A673 (cell line): Measurements from ENCODE around the gene INPP4B. TPM values are rescaled to one million over a fixed set of nuclear protein-coding genes. Genes with fewer than 3 reads are reported as not detected.

ENCODE experiments used
- BruUV-seq: library from RNA; stranded (reverse); fragments of 400-500 nt; replicated peaks from 2 replicates; lab custom pipeline; 2021; lab: Mats Ljungman, UMichigan
- CTCF ChIA-PET: fragments of 300-600 bp; sonication (Branson Sonifier 250); formaldehyde crosslinking; loops from one replicate; lab custom pipeline; 2022; ENCODE audit warnings: antibody characterized with exemption; lab: Charles Lee
- POLR2A ChIA-PET: fragments of 300-600 bp; sonication (Branson Sonifier 250); formaldehyde crosslinking; loops from one replicate; lab custom pipeline; 2022; ENCODE audit warnings: antibody characterized with exemption; ENCODE audit not compliant: low non-redundant PET; lab: Charles Lee
- DNase-seq: peaks from one replicate; pipeline ENCODE4 v3.0.0-alpha.2; 2015; ENCODE audit warnings: low spot score
- H3K27ac ChIP-seq: fragments of 200-600 bp; sonication (generic); 2 replicates; pipeline ENCODE4 v1.5.1; 2016; ENCODE audit warnings: mixed run types, low read depth, mild to moderate bottlenecking, mixed read lengths, antibody characterized with exemption, low read length; ENCODE audit not compliant: poor library complexity, severe bottlenecking
- H3K27me3 ChIP-seq: fragments of 200-600 bp; sonication (generic); replicated peaks from 2 replicates; pipeline ENCODE4 v1.6.1; 2017; ENCODE audit warnings: mixed run types, low read depth, mild to moderate bottlenecking, mixed read lengths, antibody characterized with exemption, low read length; ENCODE audit not compliant: insufficient read depth, poor library complexity
- H3K36me3 ChIP-seq: fragments of 200-600 bp; sonication (generic); 2 replicates; pipeline ENCODE4 v1.6.1; 2016; ENCODE audit warnings: mixed run types, mild to moderate bottlenecking, mixed read lengths, antibody characterized with exemption, low read length; ENCODE audit not compliant: insufficient read depth, poor library complexity, severe bottlenecking
- H3K4me1 ChIP-seq: fragments of 200-600 bp; sonication (generic); 2 replicates; pipeline ENCODE4 v1.6.1; 2017; ENCODE audit warnings: mixed run types, mild to moderate bottlenecking, mixed read lengths, antibody characterized with exemption, low read length; ENCODE audit not compliant: insufficient read depth, poor library complexity, severe bottlenecking
- H3K4me3 ChIP-seq: fragments of 200-600 bp; sonication (generic); 2 replicates; pipeline ENCODE4 v1.5.1; 2016; ENCODE audit warnings: low read depth, mixed run types, mild to moderate bottlenecking, mixed read lengths, low read length; ENCODE audit not compliant: poor library complexity, severe bottlenecking
- H3K9me3 ChIP-seq: fragments of 200-600 bp; sonication (generic); 2 replicates; pipeline ENCODE4 v1.6.1; 2016; ENCODE audit warnings: mixed run types, low read depth, mild to moderate bottlenecking, mixed read lengths, antibody characterized with exemption, low read length; ENCODE audit not compliant: poor library complexity, severe bottlenecking
- EZH2 ChIP-seq: fragments of 200-600 bp; sonication (generic); IDR thresholded peaks from 2 replicates; pipeline ENCODE4 v1.6.1; 2017; ENCODE audit warnings: borderline replicate concordance, low read depth, mild to moderate bottlenecking, mixed read lengths, antibody characterized with exemption, low read length; ENCODE audit not compliant: poor library complexity, severe bottlenecking
- intact Hi-C: fragments of 100-400 bp; cut with micrococcal nuclease; formaldehyde crosslinking; loops from one replicate; pipeline ENCODE4 v1.10.0; 2022; ENCODE audit not compliant: unreplicated experiment
- total RNA-seq: library from RNA; stranded (reverse); gene quantifications from 2 replicates; pipeline ENCODE4 v1.2.3, GENCODE V29; 2021
- TF ChIP-seq, protein P1 (sequence below): fragments of 300-800, 200-600 bp; sonication (generic); conservative IDR thresholded peaks from 2 replicates; pipeline ENCODE4 v1.5.1; 2017; ENCODE audit warnings: low read depth, mild to moderate bottlenecking, antibody characterized with exemption, low read length, moderate library complexity, mixed read lengths

Gene INPP4B
- total RNA-seq, 1 experiment from 2014 or later = 13.1 TPM

DNA sequence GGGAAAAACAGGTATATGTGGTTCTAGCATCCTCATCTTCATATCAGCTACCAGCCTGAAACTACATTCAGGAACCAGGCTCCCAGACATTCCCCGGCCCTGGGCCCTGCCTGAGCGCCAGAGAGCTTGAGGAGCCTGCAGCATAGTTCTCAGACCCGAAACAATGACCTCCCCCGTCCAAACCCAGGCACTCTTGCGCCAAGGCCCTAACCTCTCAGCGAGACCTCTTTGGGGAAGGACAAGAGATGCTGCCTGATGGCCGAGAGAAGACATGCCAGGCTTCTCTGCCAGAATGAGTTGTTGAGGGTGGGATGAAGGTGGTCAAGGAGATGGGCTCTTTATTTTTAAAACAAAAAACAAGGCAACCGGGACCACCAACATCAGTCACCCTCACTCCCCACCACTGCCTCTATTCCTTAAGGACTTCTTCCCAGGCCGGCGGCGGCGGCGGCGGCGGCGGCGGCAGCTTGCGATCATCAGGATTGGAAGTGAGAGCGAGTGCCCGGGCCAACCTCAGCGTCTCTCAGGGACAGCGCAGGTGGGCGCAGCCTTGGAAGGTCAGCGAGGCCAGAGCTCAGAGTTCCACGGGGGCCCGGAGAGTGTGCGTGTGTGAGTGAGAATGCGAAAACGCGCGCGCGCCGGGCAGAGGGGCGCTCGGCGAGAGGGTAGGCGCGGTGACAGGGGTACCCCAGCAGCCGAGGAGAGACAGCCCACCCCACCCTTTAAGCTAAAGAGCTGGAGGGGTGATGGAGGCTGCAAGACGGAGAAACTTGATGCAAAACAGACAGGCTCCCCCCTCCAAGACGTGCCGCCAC lies 601 bp downstream of the INPP4B start:
- H3K4me1 ChIP-seq = no peaks in the 10 kb centered on the region
- peaks cover 65% of the 10 kb centered on the region for H3K27me3 ChIP-seq
- H3K4me3 ChIP-seq = peak overlapping the region; percentile 44
- TF ChIP-seq EZH2 = no peak
- TF ChIP-seq, protein P1, sequence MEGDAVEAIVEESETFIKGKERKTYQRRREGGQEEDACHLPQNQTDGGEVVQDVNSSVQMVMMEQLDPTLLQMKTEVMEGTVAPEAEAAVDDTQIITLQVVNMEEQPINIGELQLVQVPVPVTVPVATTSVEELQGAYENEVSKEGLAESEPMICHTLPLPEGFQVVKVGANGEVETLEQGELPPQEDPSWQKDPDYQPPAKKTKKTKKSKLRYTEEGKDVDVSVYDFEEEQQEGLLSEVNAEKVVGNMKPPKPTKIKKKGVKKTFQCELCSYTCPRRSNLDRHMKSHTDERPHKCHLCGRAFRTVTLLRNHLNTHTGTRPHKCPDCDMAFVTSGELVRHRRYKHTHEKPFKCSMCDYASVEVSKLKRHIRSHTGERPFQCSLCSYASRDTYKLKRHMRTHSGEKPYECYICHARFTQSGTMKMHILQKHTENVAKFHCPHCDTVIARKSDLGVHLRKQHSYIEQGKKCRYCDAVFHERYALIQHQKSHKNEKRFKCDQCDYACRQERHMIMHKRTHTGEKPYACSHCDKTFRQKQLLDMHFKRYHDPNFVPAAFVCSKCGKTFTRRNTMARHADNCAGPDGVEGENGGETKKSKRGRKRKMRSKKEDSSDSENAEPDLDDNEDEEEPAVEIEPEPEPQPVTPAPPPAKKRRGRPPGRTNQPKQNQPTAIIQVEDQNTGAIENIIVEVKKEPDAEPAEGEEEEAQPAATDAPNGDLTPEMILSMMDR = no peak
- no peak overlapping the region for H3K27ac ChIP-seq
- no peak for DNase-seq
- ChIA-PET POLR2A (no interaction called here), CTCF (no interaction called here)
- no peaks in the 10 kb centered on the region for H3K36me3 ChIP-seq
- intact Hi-C loops = loop anchor here (2.0 to 10.0 kb wide), 2 partner anchors 721 to 1541 kb away; no protein-coding TSS in a partner anchor
- no TSS peak for BruUV-seq
- H3K9me3 ChIP-seq = no peaks in the 10 kb centered on the region

DNA sequence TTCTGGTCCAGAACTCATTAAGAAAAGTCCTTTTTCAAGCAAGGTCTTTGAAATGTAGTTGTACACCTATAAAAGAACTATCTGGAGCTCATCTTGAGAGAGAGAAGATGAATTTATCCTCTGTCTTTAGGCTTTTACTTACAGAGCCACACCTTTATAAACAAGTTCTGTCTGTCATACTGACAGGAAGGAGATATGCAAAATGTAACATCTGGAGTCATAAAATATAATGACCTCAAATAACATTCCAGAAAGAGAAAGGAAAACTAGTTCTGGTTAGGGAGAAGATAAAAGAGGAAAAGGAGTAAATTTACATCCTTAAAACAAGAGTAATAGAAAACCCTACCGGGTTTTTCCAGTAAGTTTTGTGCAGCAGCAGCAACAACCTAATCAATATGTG lies 1.3 kb downstream of the INPP4B start:
- no peak for DNase-seq
- ChIA-PET CTCF (no interaction called here), POLR2A (no interaction called here)
- no peaks in the 10 kb centered on the region for H3K4me1 ChIP-seq
- no peak for TF ChIP-seq EZH2
- TF ChIP-seq, protein P1 = no peak
- peaks cover 62% of the 10 kb centered on the region for H3K27me3 ChIP-seq
- no TSS peak for BruUV-seq
- no peaks in the 10 kb centered on the region for H3K36me3 ChIP-seq
- no peak overlapping the region for H3K4me3 ChIP-seq
- H3K27ac ChIP-seq = no peak overlapping the region
- no peaks in the 10 kb centered on the region for H3K9me3 ChIP-seq
- intact Hi-C loops = loop anchor here (5.0 to 10.0 kb wide), 2 partner anchors 492 to 1540 kb away; no protein-coding TSS in a partner anchor

DNA sequence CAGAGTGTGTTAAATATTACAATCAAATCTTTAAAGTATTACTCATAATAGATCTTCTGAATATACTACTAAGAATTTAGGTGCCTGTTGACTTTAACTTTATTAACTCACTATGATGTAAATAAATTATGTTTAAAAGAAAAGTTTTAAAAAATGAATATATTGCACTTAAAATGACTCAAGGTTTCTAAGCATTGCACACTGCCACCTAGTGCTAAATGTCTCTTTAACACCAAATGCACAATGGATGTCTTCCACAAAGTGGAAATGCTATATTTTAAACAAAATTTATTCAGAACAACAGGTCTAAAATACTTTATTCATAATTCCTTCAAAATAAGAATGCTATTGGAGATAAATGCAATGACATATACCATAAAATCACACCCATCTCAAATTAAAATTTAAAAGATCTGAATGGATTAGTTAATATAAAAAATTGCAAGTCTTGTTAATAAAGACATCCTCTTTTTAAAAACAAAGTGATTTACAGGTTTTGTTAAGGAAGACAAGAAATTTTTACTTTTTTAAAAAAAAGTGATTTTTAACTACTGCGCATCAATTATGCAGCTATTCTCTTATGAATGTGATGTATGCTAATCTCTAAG lies 5.5 kb downstream of the INPP4B start:
- peak; percentile 35 for DNase-seq
- H3K36me3 ChIP-seq = no peaks in the 10 kb centered on the region
- CTCF ChIA-PET = no interaction called here
- H3K27ac ChIP-seq = no peak overlapping the region
- H3K4me1 ChIP-seq = no peaks in the 10 kb centered on the region
- no TSS peak for BruUV-seq
- H3K27me3 ChIP-seq = peaks cover 28% of the 10 kb centered on the region
- TF ChIP-seq EZH2 = no peak
- TF ChIP-seq, protein P1 = peak; percentile 73
- intact Hi-C loops = loop anchor here (2.0 to 10.0 kb wide), 4 partner anchors 488 to 1536 kb away; no protein-coding TSS in a partner anchor
- no peaks in the 10 kb centered on the region for H3K9me3 ChIP-seq
- no peak overlapping the region for H3K4me3 ChIP-seq
- POLR2A ChIA-PET = no interaction called here
